Loucy (cell line): Measurements from ENCODE around the gene HADH.

Source experiments
- H2AFZ ChIP-seq: fragments of 200-600 bp; sonication (generic); 2 replicates; pipeline ENCODE4 v1.6.0; 2016; ENCODE audit warnings: antibody characterized with exemption, mild to moderate bottlenecking, low read length, moderate library complexity
- H3F3A ChIP-seq: fragments of 200-600 bp; 2 replicates; pipeline ENCODE4 v1.6.0; 2016; ENCODE audit warnings: antibody characterized with exemption, low read depth, mild to moderate bottlenecking
- H3K27me3 ChIP-seq: fragments of 200-600 bp; sonication (generic); 2 replicates; pipeline ENCODE4 v1.6.1; 2014; ENCODE audit warnings: low read length, mild to moderate bottlenecking; ENCODE audit not compliant: insufficient read depth, poor library complexity, severe bottlenecking
- H3K36me3 ChIP-seq: fragments of 200-600 bp; sonication (generic); 2 replicates; pipeline ENCODE4 v1.6.1; 2016; ENCODE audit warnings: low read length; ENCODE audit not compliant: insufficient read depth
- H3K4me1 ChIP-seq: fragments of 200-600 bp; sonication (generic); 2 replicates; pipeline ENCODE4 v1.5.1; 2014; ENCODE audit warnings: low read length, mild to moderate bottlenecking; ENCODE audit not compliant: insufficient read depth, poor library complexity, severe bottlenecking
- H3K4me2 ChIP-seq: fragments of 200-600 bp; sonication (generic); 2 replicates; pipeline ENCODE4 v1.6.0; 2014; ENCODE audit warnings: antibody characterized with exemption, low read length, low read depth, mild to moderate bottlenecking; ENCODE audit not compliant: poor library complexity, severe bottlenecking
- H3K4me3 ChIP-seq: fragments of 200-600 bp; sonication (generic); 2 replicates; pipeline ENCODE4 v1.5.1; 2014; ENCODE audit warnings: low read length, mild to moderate bottlenecking, mixed read lengths; ENCODE audit not compliant: poor library complexity, severe bottlenecking
- H3K79me2 ChIP-seq: fragments of 200-600 bp; sonication (generic); 2 replicates; pipeline ENCODE4 v1.6.1; 2014; ENCODE audit warnings: low read length; ENCODE audit not compliant: insufficient read depth
- H3K9ac ChIP-seq: fragments of 200-600 bp; sonication (generic); 2 replicates; pipeline ENCODE4 v1.6.0; 2014; ENCODE audit warnings: mild to moderate bottlenecking, low read depth, low read length, moderate library complexity; ENCODE audit not compliant: poor library complexity, severe bottlenecking
- H3K9me2 ChIP-seq: fragments of 200-600 bp; sonication (generic); replicated peaks from 2 replicates; pipeline ENCODE4 v1.6.1; 2016; ENCODE audit warnings: low read depth, low read length, mixed read lengths
- H3K9me3 ChIP-seq: fragments of 200-600 bp; sonication (generic); 2 replicates; pipeline ENCODE4 v1.6.1; 2014; ENCODE audit warnings: mild to moderate bottlenecking, antibody characterized with exemption, low read length, low read depth; ENCODE audit not compliant: insufficient read depth
- H4K20me1 ChIP-seq: fragments of 200-600 bp; sonication (generic); 2 replicates; pipeline ENCODE4 v1.6.0; 2014; ENCODE audit warnings: antibody characterized with exemption, low read length, mild to moderate bottlenecking; ENCODE audit not compliant: insufficient read depth, poor library complexity, severe bottlenecking
- CTCF ChIP-seq: fragments of 200-600 bp; sonication (generic); conservative IDR thresholded peaks from 2 replicates; pipeline ENCODE4 v1.5.1; 2014; ENCODE audit warnings: mild to moderate bottlenecking, antibody characterized with exemption, low read length
- EZH2phosphoT487 ChIP-seq: fragments of 200-600 bp; IDR thresholded peaks from 2 replicates; pipeline ENCODE4 v1.6.1; 2018; ENCODE audit warnings: antibody characterized with exemption, mild to moderate bottlenecking, moderate library complexity, borderline replicate concordance

HADH gene

GRCh38 chr4:108034565-108034964 is 44.9 kb downstream of the HADH start:
- Histone ChIP-seq H3K79me2 (no peaks in the 10 kb centered on the region), H3K9me2 (no peaks in the 10 kb centered on the region), H3K4me2 (no peak overlapping the region), H3K36me3 (peaks cover 15% of the 10 kb centered on the region; the same call in 1 of the 2 replicates), H2AFZ (no peak overlapping the region), H3K4me3 (no peak overlapping the region), H3K9me3 (no peaks in the 10 kb centered on the region), H4K20me1 (no peaks in the 10 kb centered on the region), H3F3A (no peaks in the 10 kb centered on the region), H3K4me1 (peaks cover 30% of the 10 kb centered on the region), H3K27me3 (no peaks in the 10 kb centered on the region), H3K9ac (no peak overlapping the region)
- no peak for TF ChIP-seq EZH2phosphoT487
- TF ChIP-seq CTCF, result no peak

- H3K4me1 ChIP-seq, result peaks cover 24% of the 10 kb centered on the region
- no peaks in the 10 kb centered on the region for H3K9me2 ChIP-seq
- H3K4me3 ChIP-seq, result peak overlapping the region; percentile 23
- no peaks in the 10 kb centered on the region for H3F3A ChIP-seq
- no peak for TF ChIP-seq EZH2phosphoT487
- TF ChIP-seq CTCF, result no peak
- H2AFZ ChIP-seq, result no peak overlapping the region
- no peaks in the 10 kb centered on the region for H3K9me3 ChIP-seq
- H3K4me2 ChIP-seq, result peak overlapping the region; percentile 57
- H3K9ac ChIP-seq, result peak overlapping the region; percentile 42
- H4K20me1 ChIP-seq, result no peaks in the 10 kb centered on the region
- H3K27me3 ChIP-seq, result no peaks in the 10 kb centered on the region
- H3K79me2 ChIP-seq, result no peaks in the 10 kb centered on the region
- peaks cover 15% of the 10 kb centered on the region; the same call in 1 of the 2 replicates for H3K36me3 ChIP-seq
These were observed 46.0 kb downstream of the HADH start for GRCh38 chr4:108035691-108036090.

GRCh38 chr4:108036213-108036612 is 46.5 kb downstream of the HADH start:
- Histone ChIP-seq H3F3A (no peaks in the 10 kb centered on the region), H3K9me2 (no peaks in the 10 kb centered on the region), H2AFZ (no peak overlapping the region), H3K9me3 (no peaks in the 10 kb centered on the region), H3K4me2 (peak overlapping the region; percentile 57), H3K4me1 (peaks cover 24% of the 10 kb centered on the region), H3K36me3 (peaks cover 15% of the 10 kb centered on the region; the same call in 1 of the 2 replicates), H3K27me3 (no peaks in the 10 kb centered on the region), H3K9ac (peak overlapping the region; percentile 42), H4K20me1 (no peaks in the 10 kb centered on the region), H3K4me3 (peak overlapping the region; percentile 23), H3K79me2 (no peaks in the 10 kb centered on the region)
- no peak for TF ChIP-seq EZH2phosphoT487
- no peak for TF ChIP-seq CTCF
